HG02678 (cell line): Measurements from ENCODE around the gene ST8SIA6.

ENCODE experiments used
- ATAC-seq: cut with Tn5 transposase; IDR thresholded peaks from one replicate; pipeline ENCODE4 v1.9.1; 2021; ENCODE audit warnings: mild to moderate bottlenecking, moderate library complexity; ENCODE audit not compliant: unreplicated experiment

ST8SIA6 gene

GRCh38 chr10:17276756-17277424 lies 177.5 kb downstream of the ST8SIA6 start:
- no peak for ATAC-seq

GRCh38 chr10:17273403-17273802 lies 181.0 kb downstream of the ST8SIA6 start:
- no peak for ATAC-seq

DNA sequence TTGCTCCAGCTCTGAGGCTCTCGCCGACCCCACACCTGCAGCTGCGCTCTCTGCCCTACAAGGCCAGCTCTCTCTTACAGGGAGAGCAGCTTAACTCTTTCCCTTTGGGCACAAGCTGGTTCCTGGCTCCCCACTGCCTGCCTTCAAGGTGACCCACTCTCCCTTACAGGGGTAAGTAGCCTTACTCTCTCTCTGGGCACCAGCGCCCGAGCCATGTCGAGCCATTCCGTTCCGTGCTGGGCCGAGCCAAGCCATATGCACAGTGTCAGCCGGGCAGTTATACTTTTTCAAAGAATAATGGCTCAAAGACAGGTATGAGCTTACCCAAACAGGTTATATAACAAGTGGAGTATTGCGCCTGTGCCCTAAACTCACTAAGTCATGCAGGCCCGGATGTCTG lies 181.7 kb downstream of the ST8SIA6 start:
- ATAC-seq: no peak
